H1 (cell line): ENCODE results near the gene GPR156. TPM values are rescaled to one million over a fixed set of nuclear protein-coding genes. Genes with fewer than 3 reads are reported as not detected.

Source experiments
- BRCA1 ChIP-seq: IDR thresholded peaks from 2 replicates; pipeline ENCODE4 v1.6.1; 2012; ENCODE audit warnings: low read depth, low read length, improper control_type of control experiment
- EP300 ChIP-seq, 2 experiments: IDR thresholded peaks; 1 replicate in 1 of 2; 2 replicates in 1 of 2; pipeline ENCODE4 v1.6.1; 2011 to 2012; ENCODE audit warnings: low read depth in 2 of 2, low read length in 2 of 2, mild to moderate bottlenecking in 2 of 2, borderline replicate concordance in 1 of 2, inconsistent platforms in 1 of 2, moderate library complexity in 1 of 2
- EZH2 ChIP-seq: fragments of 200-600 bp; sonication (generic); IDR thresholded peaks from 2 replicates; pipeline ENCODE4 v1.7.1; 2012; ENCODE audit warnings: low read depth, mild to moderate bottlenecking, moderate library complexity, low read length, inconsistent platforms; ENCODE audit not compliant: severe bottlenecking
- HDAC2 ChIP-seq, 2 experiments: fragments of 300-600 bp in 1 of 2; sonication (generic) in 1 of 2; IDR thresholded peaks; 2 replicates each; pipeline ENCODE4 v1.6.1; 2011 to 2012; ENCODE audit warnings: low read depth in 2 of 2, low read length in 2 of 2, mild to moderate bottlenecking in 2 of 2, moderate library complexity in 2 of 2, borderline replicate concordance in 1 of 2, inconsistent platforms in 1 of 2
- SIN3A ChIP-seq, 2 experiments: IDR thresholded peaks in 1 of 2; conservative IDR thresholded peaks in 1 of 2; 2 replicates each; pipeline ENCODE4 v1.6.1; 2011 to 2012; ENCODE audit warnings: low read length in 2 of 2, improper control_type of control experiment in 1 of 2, low read depth in 1 of 2, mild to moderate bottlenecking in 1 of 2
- SUZ12 ChIP-seq: fragments of 200-600 bp; sonication (generic); IDR thresholded peaks from 2 replicates; pipeline ENCODE4 v1.6.1; 2012; ENCODE audit warnings: mild to moderate bottlenecking, inconsistent platforms, low read length, moderate library complexity, mixed read lengths
- polyA plus RNA-seq, 7 experiments: library from polyadenylated mRNA; depleted of rRNA in 3 of 7; stranded (reverse) in 5 of 7; unstranded in 2 of 7; fragments of >200 nt in 5 of 7; fragments of 200-250 nt in 2 of 7; gene quantifications; 1 replicate in 5 of 7; 2 replicates in 1 of 7; 4 replicates in 1 of 7; pipeline versions ENCODE4 v1.2.1 to v1.2.3, GENCODE V29; 2011 to 2013; ENCODE audit warnings: missing spikeins in 2 of 7, mixed read lengths in 2 of 7
- total RNA-seq: library from RNA; stranded (reverse); fragmentation: NEBNext Ultra II Directional; extraction: Animal tissue kit (Norgen Biotek cat#: 25700); gene quantifications from 2 replicates; pipeline ENCODE4 v1.2.1, GENCODE V29; 2021

Gene GPR156
- total and polyA plus RNA-seq, 2 of the 8 experiments (the other 6 are each of a cell fraction or from before 2014, with no cell fraction given), result 1.6 to 1.8 TPM

GRCh38 chr3:120239644-120240043, 45.4 kb downstream of the GPR156 start (continued):
- no peak for TF ChIP-seq SUZ12
- no peak for TF ChIP-seq BRCA1
- no peak for TF ChIP-seq EP300 (IDR thresholded peaks at IDR 0.05; ENCODE audit: borderline replicate concordance in 1 of 2, low read depth in 2 of 2, low read length in 2 of 2)
- TF ChIP-seq EZH2, result no peak
- TF ChIP-seq HDAC2 (IDR thresholded peaks at IDR 0.05; ENCODE audit: borderline replicate concordance in 1 of 2, low read depth in 2 of 2, low read length in 2 of 2), result no peak
- no peak for TF ChIP-seq SIN3A (conservative IDR thresholded peaks at IDR 0.05 in 1 of 2, IDR thresholded peaks at IDR 0.05 in 1 of 2; ENCODE audit: low read depth in 1 of 2, low read length in 2 of 2)
